Upper lobe of right lung (tissue), 1 donor: ENCODE measurements around the gene OOSP3. TPM values are rescaled to one million over a fixed set of nuclear protein-coding genes. Genes with fewer than 3 reads are reported as not detected.

ENCODE experiments used
- ATAC-seq: fragments of 200-7000 bp; cut with Tn5 transposase; one replicate; pipeline ENCODE4 v1.9.1; 2020; ENCODE audit warnings: mild to moderate bottlenecking, moderate library complexity
- DNase-seq: peaks from one replicate; pipeline ENCODE4 v3.0.0-alpha.2; 2020
- H3K27ac ChIP-seq: fragments of 200-600 bp; one replicate; pipeline ENCODE4 v1.8.0; 2022
- H3K27me3 ChIP-seq: fragments of 200-600 bp; one replicate; pipeline ENCODE4 v1.8.0; 2022; ENCODE audit warnings: mild to moderate bottlenecking
- H3K36me3 ChIP-seq: fragments of 200-600 bp; one replicate; pipeline ENCODE4 v1.8.0; 2022
- H3K4me1 ChIP-seq: fragments of 200-600 bp; one replicate; pipeline ENCODE4 v1.8.0; 2022
- H3K4me3 ChIP-seq: fragments of 200-600 bp; one replicate; pipeline ENCODE4 v1.8.0; 2022; ENCODE audit warnings: mild to moderate bottlenecking
- H3K9me3 ChIP-seq: fragments of 200-600 bp; one replicate; pipeline ENCODE4 v1.8.0; 2022
- CTCF ChIP-seq: fragments of 200-600 bp; IDR thresholded peaks from one replicate; pipeline ENCODE4 v1.8.0; 2022; ENCODE audit warnings: antibody characterized with exemption
- intact Hi-C: fragments of 100-400 bp; cut with DNase I; formaldehyde crosslinking; loops from one replicate; pipeline ENCODE4 v1.11.0; 2022
- total RNA-seq: library from RNA; stranded (reverse); fragmentation: NEBNext Ultra II Directional; extraction: Animal tissue kit (Norgen Biotek cat#: 25700); gene quantifications from one replicate; pipeline ENCODE4 v1.2.1, GENCODE V29; 2021
- donor health status: DM: no; HTN: yes; CAD: no; lungs with severe emphysema.

Gene OOSP3
- total RNA-seq, 1 donor from 2014 or later, result not detected

- no peak for DNase-seq
- Histone ChIP-seq H3K4me3 (no peak overlapping the region), H3K27ac (no peak overlapping the region), H3K36me3 (no peaks in the 10 kb centered on the region), H3K9me3 (no peaks in the 10 kb centered on the region), H3K4me1 (no peaks in the 10 kb centered on the region), H3K27me3 (no peaks in the 10 kb centered on the region)
- no peak for TF ChIP-seq CTCF
- ATAC-seq, result no peak
- intact Hi-C loops, result no loop called here
These were observed 23.7 kb upstream of the OOSP3 start for GRCh38 chr11:59854871-59855270.

- no peak for TF ChIP-seq CTCF
- Histone ChIP-seq H3K4me1 (no peaks in the 10 kb centered on the region), H3K9me3 (no peaks in the 10 kb centered on the region), H3K27ac (no peak overlapping the region), H3K36me3 (no peaks in the 10 kb centered on the region), H3K4me3 (no peak overlapping the region), H3K27me3 (no peaks in the 10 kb centered on the region)
- DNase-seq (no peak), ATAC-seq (no peak)
- intact Hi-C loops, result no loop called here
These were observed 20.8 kb upstream of the OOSP3 start for GRCh38 chr11:59857439-59858434.

- Histone ChIP-seq H3K4me1 (no peaks in the 10 kb centered on the region), H3K9me3 (no peaks in the 10 kb centered on the region), H3K36me3 (no peaks in the 10 kb centered on the region), H3K4me3 (no peak overlapping the region), H3K27ac (no peak overlapping the region), H3K27me3 (no peaks in the 10 kb centered on the region)
- intact Hi-C loops, result no loop called here
- TF ChIP-seq CTCF, result no peak
- ATAC-seq (no peak), DNase-seq (no peak)
These were observed 18.9 kb upstream of the OOSP3 start for GRCh38 chr11:59859673-59860072.

- no peak for DNase-seq
- no peak for TF ChIP-seq CTCF
- no peak overlapping the region for H3K4me3 ChIP-seq
- intact Hi-C loops, result no loop called here
- H3K27me3 ChIP-seq, result no peaks in the 10 kb centered on the region
- no peaks in the 10 kb centered on the region for H3K36me3 ChIP-seq
- H3K9me3 ChIP-seq, result no peaks in the 10 kb centered on the region
- ATAC-seq, result no peak
- H3K4me1 ChIP-seq, result no peaks in the 10 kb centered on the region
- H3K27ac ChIP-seq, result no peak overlapping the region
These were observed 16.3 kb upstream of the OOSP3 start for GRCh38 chr11:59862252-59862651.

- intact Hi-C loops, result no loop called here
- no peak overlapping the region for H3K27ac ChIP-seq
These were observed 13.6 kb upstream of the OOSP3 start for GRCh38 chr11:59865031-59865430.

More at GRCh38 chr11:59865031-59865430, 13.6 kb upstream of the OOSP3 start:
- DNase-seq, result no peak
- ATAC-seq, result no peak
- Histone ChIP-seq H3K36me3 (no peaks in the 10 kb centered on the region), H3K27me3 (no peaks in the 10 kb centered on the region), H3K9me3 (no peaks in the 10 kb centered on the region), H3K4me3 (no peak overlapping the region), H3K4me1 (no peaks in the 10 kb centered on the region)
- no peak for TF ChIP-seq CTCF
